IPS-NIHi7 (cell line): Measurements from ENCODE around the gene FSTL4.
A peak's percentile ranks its signal among the peaks of the same experiment; 100 is the strongest.

ENCODE experiments used
- DNase-seq: peaks from one replicate; pipeline ENCODE4 v3.0.0; 2012; ENCODE audit warnings: mixed read lengths; ENCODE audit errors: extremely low spot score

FSTL4 gene

DNA sequence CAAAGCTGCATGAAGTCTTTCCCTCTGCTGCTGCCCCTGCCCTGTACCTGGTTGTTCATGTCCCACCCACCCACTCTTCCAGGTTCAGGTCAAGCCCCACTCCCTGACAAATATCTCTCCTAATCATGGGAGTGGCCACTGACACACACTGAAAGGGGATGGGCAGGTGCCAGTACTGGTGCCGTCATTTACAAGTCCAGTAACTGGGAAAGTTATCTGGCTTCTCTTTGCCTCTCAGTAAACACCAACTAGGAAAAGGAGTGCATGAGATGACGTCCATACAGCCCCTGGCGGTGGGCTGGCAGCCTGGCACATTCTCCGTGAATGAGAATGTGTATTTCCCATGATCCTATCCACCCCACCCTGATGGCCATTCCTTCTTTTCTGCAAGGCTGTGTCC, 225.2 kb downstream of the FSTL4 start:
- DNase-seq, result no peak

DNA sequence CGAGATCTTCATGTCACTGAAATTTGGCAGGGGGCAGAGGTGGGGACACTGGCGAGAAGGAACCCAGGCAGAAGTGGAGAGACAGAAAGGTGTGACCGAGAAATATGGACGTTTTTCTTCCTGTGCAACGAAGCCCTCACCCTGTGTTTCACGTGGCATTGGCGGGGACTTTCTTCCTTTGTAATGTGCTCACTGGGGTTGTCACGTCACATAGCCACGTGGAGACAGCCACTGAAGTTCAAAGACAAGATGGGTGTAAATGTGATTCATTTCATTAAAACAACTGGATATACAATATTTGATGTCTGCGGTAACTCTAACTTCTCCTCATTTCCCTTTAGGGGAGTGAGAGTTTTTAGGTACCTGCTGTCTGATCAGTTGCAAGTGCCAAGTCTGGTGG, 225.7 kb downstream of the FSTL4 start:
- DNase-seq, result no peak

DNA sequence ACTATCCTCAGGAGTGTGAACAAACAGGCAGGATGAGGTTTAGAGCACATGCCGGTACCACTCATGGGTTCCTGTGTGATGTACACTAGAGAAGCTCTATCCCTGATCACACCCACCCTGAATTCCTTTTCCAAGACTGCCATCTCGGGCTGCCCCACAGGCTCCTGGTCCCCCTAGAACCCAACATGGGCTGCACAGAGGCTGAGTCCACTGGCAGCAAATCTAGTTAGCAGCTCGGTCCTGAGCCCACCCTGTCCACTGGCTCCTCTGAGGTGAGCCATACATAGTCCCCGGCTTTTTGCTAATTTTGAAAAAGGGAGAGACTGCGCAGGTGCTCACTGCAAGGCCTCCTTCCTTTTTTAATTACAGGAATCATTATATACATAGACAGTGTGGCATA, 227.0 kb downstream of the FSTL4 start:
- no peak for DNase-seq

DNA sequence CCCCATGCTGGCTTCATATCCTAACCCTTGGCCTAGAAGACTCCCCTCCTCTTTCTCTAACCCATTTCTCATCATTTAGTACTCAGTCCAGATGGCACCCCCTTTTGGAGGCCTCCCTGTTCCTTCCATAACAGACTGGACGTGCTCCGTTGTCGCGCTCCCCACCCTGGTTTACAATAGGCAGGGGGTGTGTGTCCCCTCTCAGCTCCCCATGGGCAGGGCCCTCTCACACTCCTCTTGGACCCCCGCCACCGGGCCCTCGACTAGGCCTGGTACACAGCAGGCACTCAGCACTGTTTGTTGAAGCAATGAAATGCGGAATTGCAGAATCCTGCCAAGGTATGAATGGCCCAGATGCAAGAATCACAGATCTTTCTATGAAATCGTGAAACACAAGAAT, 227.4 kb downstream of the FSTL4 start:
- no peak for DNase-seq

- DNase-seq, result no peak
These were observed 228.1 kb downstream of the FSTL4 start for GRCh38 chr5:133384120-133384855.

DNA sequence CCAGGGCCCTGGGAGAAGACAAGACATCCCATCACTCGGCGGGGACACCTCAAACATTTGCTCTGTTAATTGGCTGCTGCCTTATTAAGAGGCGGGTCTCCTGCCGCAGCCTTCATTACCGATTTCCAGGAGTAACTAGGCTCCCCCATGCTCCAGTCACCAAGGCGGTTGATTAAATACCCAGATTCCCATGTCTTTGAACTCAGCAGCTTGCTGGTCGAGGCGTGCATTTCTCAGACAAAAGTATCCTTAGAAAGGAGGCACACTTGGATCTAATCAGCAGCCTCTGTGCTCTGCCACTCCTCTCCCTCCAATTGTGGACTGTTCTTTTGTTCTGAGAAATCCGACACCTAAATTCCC, 228.8 kb downstream of the FSTL4 start:
- DNase-seq, result peak; percentile 41

DNA sequence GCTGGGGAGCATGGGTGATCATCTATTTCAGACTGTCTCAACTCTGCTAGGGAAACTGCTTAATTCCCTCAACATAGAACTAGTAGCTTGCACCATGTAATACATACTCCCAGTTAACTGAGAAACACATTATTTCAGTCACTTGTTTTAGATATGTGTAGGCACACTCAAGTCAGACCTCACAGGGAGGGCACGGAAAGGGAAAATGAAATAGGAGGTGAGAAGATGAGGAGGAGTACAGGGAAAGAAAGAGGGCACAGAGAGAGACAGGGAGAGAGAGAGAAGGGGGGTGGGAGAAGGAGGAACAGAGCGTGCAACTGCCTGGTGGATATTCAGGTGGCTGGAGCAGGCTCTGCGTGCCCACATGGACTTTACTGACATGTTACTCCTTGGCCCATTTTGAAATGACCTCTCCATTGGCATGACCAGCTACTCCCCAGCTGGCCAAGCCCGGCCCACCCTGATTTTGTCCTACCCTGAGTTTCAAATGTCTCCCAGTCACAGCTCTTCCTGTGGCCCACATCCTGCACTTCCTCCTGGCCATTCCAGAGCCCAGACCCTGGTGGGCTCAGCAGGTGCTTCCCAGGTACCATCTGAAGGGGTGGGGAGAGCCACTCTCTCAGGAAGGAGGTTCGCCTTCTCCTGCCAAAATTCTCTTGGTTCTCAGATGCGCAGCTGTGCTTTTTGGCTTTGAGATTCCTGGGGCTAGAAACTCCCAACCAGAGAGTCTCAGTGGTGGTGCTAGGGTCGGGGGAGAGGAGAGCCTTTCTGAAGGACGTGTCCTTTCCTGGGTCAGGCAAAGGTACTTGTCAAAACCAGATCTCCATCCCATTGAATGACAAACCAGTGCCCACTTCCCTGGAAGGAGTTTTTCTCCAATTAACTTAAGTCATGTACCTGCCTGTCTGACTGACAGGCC, 229.4 kb downstream of the FSTL4 start:
- DNase-seq, result no peak

GRCh38 chr5:133381571-133382365, 230.6 kb downstream of the FSTL4 start:
- DNase-seq, result no peak

DNA sequence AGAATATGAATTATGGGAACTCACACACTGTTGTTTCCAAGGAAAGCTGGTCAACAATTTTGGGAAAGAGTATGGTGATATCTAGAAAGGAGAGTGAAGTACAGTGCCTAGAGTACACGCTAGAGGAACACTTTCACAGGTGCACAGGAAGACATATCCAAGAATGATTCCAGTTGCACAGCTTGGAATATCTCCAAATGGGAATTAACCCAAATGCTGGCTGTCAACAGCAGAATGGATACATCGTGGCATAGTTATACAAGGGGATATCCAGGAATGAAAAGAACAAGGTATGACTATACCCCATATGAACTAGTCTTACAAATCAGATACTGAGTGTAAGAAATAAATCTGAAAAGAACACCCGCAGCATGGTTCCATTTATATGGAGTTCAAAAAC, 231.3 kb downstream of the FSTL4 start:
- no peak for DNase-seq

DNA sequence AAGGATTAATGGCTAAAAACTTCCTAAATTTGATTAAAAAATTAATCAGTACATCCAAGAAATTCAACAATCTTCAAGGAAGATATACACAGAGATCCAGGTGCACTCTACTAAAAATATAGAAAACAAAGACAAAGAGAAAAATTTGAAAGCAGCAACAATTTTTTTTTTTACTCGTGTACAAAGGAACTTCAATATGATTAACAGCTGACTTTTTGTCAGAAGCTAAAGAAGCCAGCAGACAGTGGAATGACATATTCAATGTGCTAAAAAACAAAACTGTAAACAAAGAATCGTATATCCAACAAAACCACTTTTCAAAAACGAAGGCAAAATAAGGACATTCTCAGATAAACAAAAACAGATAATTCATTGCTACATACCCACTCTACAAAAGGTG, 234.6 kb downstream of the FSTL4 start:
- DNase-seq, result no peak

- no peak for DNase-seq
These were observed 235.4 kb downstream of the FSTL4 start for GRCh38 chr5:133376986-133377385.

- no peak for DNase-seq
These were observed 239.0 kb downstream of the FSTL4 start for GRCh38 chr5:133373121-133373870.

DNA sequence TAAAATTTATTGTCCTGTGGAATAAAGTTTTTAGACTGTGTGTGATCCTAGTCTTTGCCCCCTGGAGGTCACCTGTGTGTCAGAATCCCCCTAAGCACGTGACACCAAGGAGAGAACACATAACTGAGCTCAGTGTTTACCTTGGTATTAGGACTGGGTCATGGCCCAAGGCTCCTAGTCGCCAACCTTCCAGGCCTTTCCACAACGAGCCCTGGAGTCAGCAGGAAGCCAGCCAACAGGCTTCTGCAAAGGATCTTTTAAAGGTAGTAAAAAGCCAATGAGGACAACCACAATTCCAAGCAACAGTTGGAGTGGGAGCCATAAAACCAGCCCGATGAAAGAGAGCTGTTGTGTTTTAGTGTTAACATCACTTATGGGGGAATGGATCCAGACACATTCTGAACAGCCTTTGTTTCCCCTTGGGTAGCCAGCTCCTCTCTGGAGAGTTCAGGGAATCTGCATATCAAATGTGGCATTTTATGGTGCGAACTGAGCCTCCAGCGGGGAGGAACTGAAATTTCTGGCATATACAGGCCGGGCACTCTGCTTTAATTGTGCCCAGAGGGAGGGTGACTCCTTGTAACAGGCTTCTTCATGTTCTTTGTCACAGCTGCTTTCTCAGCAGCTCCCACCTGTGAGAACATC, 239.9 kb downstream of the FSTL4 start:
- DNase-seq, result no peak

DNA sequence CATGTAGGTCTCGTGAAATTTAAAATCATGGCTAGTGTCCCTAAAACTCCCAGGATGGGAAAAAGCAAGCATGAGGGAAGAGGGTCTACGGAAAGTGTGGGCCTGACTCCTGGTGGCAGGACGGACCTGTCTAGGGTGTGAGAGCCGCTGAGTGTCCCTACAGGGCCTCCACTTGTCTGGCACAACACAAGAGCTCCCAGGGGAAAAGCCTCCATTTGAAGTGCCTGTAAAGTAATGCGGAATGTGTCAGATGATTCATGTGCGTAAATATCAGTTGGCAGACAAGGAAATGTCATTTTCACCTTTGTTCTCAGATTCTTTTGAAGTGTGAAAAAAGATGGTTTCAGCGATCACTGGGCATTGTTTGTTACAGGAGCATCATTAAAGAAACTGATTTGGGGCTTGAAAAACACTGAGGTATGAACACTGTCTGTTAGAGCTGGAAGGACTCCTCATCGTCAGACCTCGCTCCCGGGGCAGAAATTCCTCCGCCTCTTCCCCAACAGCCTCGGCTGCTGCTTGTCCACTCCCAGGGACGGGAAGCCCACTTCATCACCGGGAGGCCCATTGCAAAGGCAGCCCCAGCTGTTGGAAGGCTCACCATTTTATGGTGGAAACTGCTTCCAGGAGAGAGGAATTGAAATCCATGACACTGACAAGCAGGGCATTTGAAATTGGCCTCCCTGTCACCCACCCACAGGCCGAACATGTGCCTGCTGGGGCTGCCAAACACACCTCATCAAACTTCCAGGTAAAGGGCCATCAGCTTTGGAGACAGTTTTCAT, 240.8 kb downstream of the FSTL4 start:
- DNase-seq, result no peak

GRCh38 chr5:133370904-133371303, 241.4 kb downstream of the FSTL4 start:
- DNase-seq, result no peak

GRCh38 chr5:133370036-133370831, 242.1 kb downstream of the FSTL4 start:
- no peak for DNase-seq

DNA sequence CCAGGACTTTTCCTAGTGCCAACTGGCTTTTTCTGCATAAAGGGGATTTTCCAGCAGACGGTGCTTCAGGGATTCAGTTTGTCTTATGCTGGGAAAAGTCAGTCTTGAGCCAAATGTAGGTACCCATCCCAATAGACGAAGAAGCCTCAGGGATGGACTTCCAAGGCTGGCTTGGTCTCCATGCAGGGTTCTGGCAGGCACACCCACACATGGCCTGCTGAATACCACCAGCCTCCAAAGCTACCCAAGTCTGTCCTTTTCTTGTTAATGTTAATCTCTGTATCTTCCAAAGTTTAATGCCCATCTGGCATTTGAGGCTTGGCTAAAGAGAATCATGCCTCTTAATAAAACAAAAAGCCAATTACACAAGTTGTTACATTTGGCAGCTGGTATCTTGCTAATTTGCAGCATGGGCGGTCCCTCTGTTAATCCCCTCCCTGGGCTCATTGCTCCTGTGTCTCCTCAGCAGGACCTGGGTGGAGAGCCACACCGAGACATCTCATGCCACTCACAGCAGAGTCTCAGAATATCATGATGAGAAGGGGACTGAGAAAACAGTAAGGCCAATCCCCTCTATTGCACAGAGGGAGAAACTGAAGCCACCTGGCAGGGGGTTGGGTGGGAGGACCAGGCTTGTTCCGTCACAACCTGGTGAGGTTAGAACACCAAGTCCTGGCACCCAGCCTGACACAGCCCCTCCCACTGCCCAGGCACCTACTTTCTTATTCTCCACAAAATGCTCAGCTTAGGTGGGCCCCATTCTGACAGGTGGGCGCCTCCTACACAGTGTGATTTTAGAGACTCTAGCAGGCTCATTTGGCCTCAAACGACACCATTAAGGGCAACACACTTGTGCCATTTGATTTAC, 243.2 kb downstream of the FSTL4 start:
- DNase-seq, result no peak

- DNase-seq, result no peak
These were observed 244.4 kb downstream of the FSTL4 start for GRCh38 chr5:133367984-133368383.
